GM12878 (cell line): ENCODE measurements around the gene RIOK1.

ENCODE experiments used
- EP300 ChIP-seq, 2 experiments: fragments of 150-350 bp in 1 of 2; IDR thresholded peaks; 2 replicates each; pipeline ENCODE4 v1.6.1; 2011 to 2012; ENCODE audit warnings: low read depth in 2 of 2, low read length in 2 of 2, borderline replicate concordance in 1 of 2, improper control_type of control experiment in 1 of 2, inconsistent platforms in 1 of 2; ENCODE audit not compliant: control insufficient read depth in 1 of 2
- MYB ChIP-seq: fragments of 150-350 bp; IDR thresholded peaks from 2 replicates; pipeline ENCODE4 v1.6.1; 2014; ENCODE audit warnings: mild to moderate bottlenecking, low read depth, low read length, borderline replicate concordance
- NFIC ChIP-seq: IDR thresholded peaks from 2 replicates; pipeline ENCODE4 v1.6.1; 2012; ENCODE audit warnings: low read depth, mild to moderate bottlenecking, inconsistent platforms, low read length, moderate library complexity
- POLR2A ChIP-seq: IDR thresholded peaks from 2 replicates; pipeline ENCODE4 v1.6.1; 2011; ENCODE audit warnings: low read depth, mild to moderate bottlenecking, low read length
- ZNF217 ChIP-seq: fragments of 450-650 bp; IDR thresholded peaks from 2 replicates; pipeline ENCODE4 v1.6.1; 2017; ENCODE audit warnings: antibody characterized with exemption, mild to moderate bottlenecking
- TF ChIP-seq, protein P1 (sequence below), 3 experiments: IDR thresholded peaks in 2 of 3; conservative IDR thresholded peaks in 1 of 3; 2 replicates each; pipeline ENCODE4 v1.5.1; 2011; ENCODE audit warnings: low read depth in 3 of 3, low read length in 3 of 3, mild to moderate bottlenecking in 3 of 3, control low read depth in 2 of 3, moderate library complexity in 2 of 3, inconsistent platforms in 1 of 3, mixed read lengths in 1 of 3; ENCODE audit not compliant: control insufficient read depth in 2 of 3, insufficient read depth in 1 of 3; ENCODE audit errors: extremely low read depth in 1 of 3

DNA sequence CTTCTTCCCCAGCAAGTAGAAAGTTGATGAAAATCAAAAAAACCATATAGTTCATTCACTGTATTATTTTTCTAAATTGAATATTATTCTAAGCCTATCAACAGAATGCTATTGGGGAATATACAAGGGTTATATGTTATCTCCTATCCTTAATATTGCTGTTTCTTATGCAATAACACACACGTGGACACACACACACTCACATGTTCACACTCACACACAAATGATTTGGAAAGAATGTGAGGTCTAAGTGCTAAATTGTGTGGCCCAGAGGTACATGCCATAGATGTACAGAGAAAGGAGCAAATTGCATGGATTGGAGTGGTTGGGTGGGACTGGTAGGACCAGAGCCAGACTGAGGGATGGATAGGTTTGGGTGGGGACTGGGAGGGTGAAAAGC is 45.1 kb downstream of the RIOK1 start:
- TF ChIP-seq MYB = no peak
- TF ChIP-seq EP300 (IDR thresholded peaks at IDR 0.05; ENCODE audit: borderline replicate concordance in 1 of 2, control insufficient read depth in 1 of 2, low read depth in 2 of 2, low read length in 2 of 2) = no peak
- no peak for TF ChIP-seq NFIC
- TF ChIP-seq ZNF217 = no peak
- TF ChIP-seq POLR2A = no peak
- TF ChIP-seq, protein P1, sequence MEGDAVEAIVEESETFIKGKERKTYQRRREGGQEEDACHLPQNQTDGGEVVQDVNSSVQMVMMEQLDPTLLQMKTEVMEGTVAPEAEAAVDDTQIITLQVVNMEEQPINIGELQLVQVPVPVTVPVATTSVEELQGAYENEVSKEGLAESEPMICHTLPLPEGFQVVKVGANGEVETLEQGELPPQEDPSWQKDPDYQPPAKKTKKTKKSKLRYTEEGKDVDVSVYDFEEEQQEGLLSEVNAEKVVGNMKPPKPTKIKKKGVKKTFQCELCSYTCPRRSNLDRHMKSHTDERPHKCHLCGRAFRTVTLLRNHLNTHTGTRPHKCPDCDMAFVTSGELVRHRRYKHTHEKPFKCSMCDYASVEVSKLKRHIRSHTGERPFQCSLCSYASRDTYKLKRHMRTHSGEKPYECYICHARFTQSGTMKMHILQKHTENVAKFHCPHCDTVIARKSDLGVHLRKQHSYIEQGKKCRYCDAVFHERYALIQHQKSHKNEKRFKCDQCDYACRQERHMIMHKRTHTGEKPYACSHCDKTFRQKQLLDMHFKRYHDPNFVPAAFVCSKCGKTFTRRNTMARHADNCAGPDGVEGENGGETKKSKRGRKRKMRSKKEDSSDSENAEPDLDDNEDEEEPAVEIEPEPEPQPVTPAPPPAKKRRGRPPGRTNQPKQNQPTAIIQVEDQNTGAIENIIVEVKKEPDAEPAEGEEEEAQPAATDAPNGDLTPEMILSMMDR (IDR thresholded peaks at IDR 0.05 in 2 of 3, conservative IDR thresholded peaks at IDR 0.05 in 1 of 3; ENCODE audit: control insufficient read depth in 2 of 3, extremely low read depth in 1 of 3, insufficient read depth in 1 of 3, low read depth in 3 of 3, low read length in 3 of 3) = no peak
